Effector memory CD4-positive, alpha-beta T cell (primary cell): ENCODE measurements around the gene RRH.
"Not testable (repeated sequence)": the region's sequence is repeated elsewhere in the genome, so short reads cannot be mapped to it uniquely, and the experiment has no call there.

Experiments used
- DNase-seq, 3 donors: peaks; one replicate each; pipeline ENCODE4 v3.0.0-alpha.2; 2020
- H3K27ac ChIP-seq: 2 replicates; pipeline ENCODE4 v1.7.0; 2013; ENCODE audit warnings: mild to moderate bottlenecking, low read length, moderate library complexity; ENCODE audit not compliant: insufficient read depth, poor library complexity, severe bottlenecking
- H3K27me3 ChIP-seq: replicated peaks from 2 replicates; pipeline ENCODE4 v1.7.0; 2013; ENCODE audit warnings: mild to moderate bottlenecking, low read length; ENCODE audit not compliant: insufficient read depth, control insufficient read depth, poor library complexity, severe bottlenecking
- H3K36me3 ChIP-seq: 2 replicates; pipeline ENCODE4 v1.7.0; 2013; ENCODE audit warnings: mild to moderate bottlenecking, low read length, moderate library complexity; ENCODE audit not compliant: control insufficient read depth, insufficient read depth
- H3K4me1 ChIP-seq: 2 replicates; pipeline ENCODE4 v1.7.0; 2013; ENCODE audit warnings: low read length, mild to moderate bottlenecking; ENCODE audit not compliant: control insufficient read depth, insufficient read depth, poor library complexity, severe bottlenecking
- H3K4me3 ChIP-seq: 2 replicates; pipeline ENCODE4 v1.7.0; 2013; ENCODE audit warnings: low read length, low read depth, mild to moderate bottlenecking; ENCODE audit not compliant: insufficient read depth, poor library complexity, severe bottlenecking
- H3K9me3 ChIP-seq: 2 replicates; pipeline ENCODE4 v1.7.0; 2013; ENCODE audit warnings: mild to moderate bottlenecking, low read length, moderate library complexity; ENCODE audit not compliant: control insufficient read depth

Gene RRH

DNA sequence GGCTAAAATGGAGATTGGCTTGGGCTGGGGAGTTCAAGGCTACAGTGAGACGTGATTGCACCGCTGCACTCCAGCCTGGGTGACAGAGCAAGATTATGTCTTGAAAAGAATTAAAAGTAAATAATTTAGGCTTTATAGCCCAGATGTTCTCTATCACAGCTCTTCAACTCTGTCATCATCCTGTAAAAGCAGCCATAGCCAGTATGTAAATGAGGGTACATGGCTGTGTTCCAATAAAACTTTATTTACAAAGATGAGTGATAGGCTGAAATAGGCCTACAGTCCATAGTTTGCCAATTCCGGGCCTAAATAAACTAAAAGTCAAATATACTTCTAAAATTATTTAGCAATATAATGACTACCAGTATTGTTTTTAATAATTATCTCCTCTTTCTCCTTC, 9.2 kb downstream of the RRH start:
- no peaks in the 10 kb centered on the region for H3K27me3 ChIP-seq

DNA sequence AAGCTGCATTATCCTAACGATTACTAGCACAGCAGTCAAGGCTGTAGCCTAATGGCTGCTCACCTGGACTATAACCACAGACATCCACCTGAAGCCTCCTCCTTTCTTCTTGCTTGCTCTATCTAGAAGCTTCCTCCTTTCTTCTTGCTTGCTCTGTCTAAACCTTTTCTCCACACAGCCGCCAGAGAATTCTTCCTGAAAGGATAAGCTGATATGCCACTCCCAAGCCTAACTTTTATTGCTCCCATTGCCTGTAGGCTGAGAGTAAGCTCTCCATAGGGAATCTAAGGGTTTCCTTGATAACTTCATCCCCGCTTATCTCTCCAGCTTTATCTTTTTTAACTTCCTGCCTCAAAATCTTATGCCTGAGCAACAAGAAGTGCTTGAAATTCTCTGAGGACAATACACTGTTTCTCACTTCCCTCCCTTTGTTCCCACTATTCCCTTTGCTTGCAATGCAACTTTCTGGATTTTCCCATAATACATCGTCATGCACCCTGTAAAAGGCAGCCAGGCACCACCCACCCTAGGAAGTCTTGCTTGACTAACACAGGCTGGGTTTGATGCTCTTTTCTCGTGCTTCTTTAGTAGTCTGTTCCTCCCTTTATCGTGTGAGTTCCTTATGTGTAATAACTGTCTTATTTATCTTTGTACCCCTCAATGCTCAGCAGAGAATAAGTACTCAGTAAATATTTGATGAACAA, 18.8 kb downstream of the RRH start:
- Histone ChIP-seq H3K4me1 (no peaks in the 10 kb centered on the region), H3K27ac (no peak overlapping the region)

More for the DNA sequence above, 9.2 kb downstream of the RRH start:
- DNase-seq = no peak
- no peak overlapping the region for H3K27ac ChIP-seq
- no peaks in the 10 kb centered on the region for H3K9me3 ChIP-seq
- H3K4me3 ChIP-seq = no peak overlapping the region
- H3K36me3 ChIP-seq = no peaks in the 10 kb centered on the region
- no peaks in the 10 kb centered on the region for H3K4me1 ChIP-seq

DNA sequence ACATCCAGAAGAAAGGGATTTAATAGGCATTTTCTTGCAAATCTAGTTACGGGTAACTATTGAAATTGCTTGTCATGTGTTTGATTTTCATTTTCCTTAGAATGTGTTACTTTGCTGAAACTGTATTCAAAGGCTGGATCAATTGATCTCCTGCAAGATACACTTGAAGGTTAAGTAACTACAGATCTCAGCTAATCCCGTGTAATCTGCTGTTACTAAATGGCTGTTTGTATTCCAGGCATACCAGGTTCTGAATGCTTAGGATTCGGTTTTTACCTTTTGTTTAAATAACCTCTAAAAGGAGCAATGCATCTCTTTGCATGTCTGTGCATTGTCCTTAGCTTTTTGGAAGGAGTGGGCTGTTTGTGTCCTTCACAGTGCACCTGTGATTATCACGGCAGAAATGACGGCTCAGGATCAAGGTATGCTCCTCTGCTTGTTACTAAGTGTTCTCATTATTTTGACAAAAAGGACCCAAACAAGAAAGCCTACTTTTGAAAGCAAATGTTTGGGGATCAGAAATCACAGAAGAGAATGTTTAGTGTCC, 20.2 kb downstream of the RRH start, which contains the start of gene LRIT3:
Gene LRIT3, plus strand, starts transcription at position 212 of the 547 bp plus-strand sequence. Its CDS starts 95 bp downstream, at position 307.
- Histone ChIP-seq H3K27me3 (no peaks in the 10 kb centered on the region), H3K9me3 (no peaks in the 10 kb centered on the region), H3K36me3 (no peaks in the 10 kb centered on the region), H3K27ac (no peak within 1 kb of the TSS), H3K4me3 (no peak within 1 kb of the TSS), H3K4me1 (no peaks in the 10 kb centered on the region)
- no peak for DNase-seq

More for the DNA sequence above, 18.8 kb downstream of the RRH start:
- no peak for DNase-seq
- Histone ChIP-seq H3K9me3 (no peaks in the 10 kb centered on the region), H3K4me3 (no peak overlapping the region), H3K36me3 (no peaks in the 10 kb centered on the region), H3K27me3 (no peaks in the 10 kb centered on the region)

DNA sequence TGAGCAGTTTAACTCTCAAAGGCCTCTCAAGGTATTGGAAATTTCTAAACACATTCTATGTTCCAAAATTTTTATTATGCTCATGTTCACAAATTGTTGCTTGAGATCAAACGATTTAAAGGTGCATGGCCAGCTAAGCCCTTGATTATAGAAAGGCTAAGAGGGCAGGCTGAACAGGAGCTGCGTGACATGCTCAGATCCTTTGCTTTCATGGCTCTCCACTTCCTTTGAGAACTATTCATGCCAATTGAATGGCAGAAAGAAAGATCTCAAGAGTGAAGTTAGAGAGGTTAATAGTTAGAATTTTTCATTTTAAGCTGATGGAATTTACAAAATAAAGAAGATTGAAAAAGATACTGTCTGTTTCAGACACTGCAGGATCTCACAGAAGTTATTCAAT, 20.7 kb downstream of the RRH start:
- no peaks in the 10 kb centered on the region for H3K4me1 ChIP-seq
- no peak for DNase-seq
- H3K27me3 ChIP-seq = no peaks in the 10 kb centered on the region
- H3K4me3 ChIP-seq = no peak overlapping the region
- no peaks in the 10 kb centered on the region for H3K36me3 ChIP-seq
- no peak overlapping the region for H3K27ac ChIP-seq
- H3K9me3 ChIP-seq = no peaks in the 10 kb centered on the region

DNA sequence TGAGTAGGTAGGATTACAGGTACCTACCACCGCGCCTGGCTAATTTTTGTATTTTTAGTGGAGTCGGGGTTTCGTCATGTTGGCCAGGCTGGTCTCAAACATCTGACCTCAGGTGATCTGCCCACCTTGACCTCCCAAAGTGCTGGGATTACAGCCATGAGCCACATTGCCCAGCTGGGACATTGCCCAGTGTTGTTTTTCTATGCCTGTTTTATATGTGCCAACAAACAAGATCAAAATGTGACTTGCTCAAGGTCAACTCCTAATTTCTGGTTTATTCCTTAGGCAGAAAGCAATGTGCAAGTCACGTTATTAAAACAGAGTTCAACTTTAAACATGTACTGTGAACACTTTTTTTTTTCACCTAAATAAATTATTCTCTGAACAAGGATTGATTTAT, 22.8 kb downstream of the RRH start:
- H3K9me3 ChIP-seq = no peaks in the 10 kb centered on the region
- no peak overlapping the region for H3K4me3 ChIP-seq
- H3K27me3 ChIP-seq = no peaks in the 10 kb centered on the region
- H3K27ac ChIP-seq = no peak overlapping the region
- H3K36me3 ChIP-seq = no peaks in the 10 kb centered on the region
- DNase-seq = no peak
- H3K4me1 ChIP-seq = no peaks in the 10 kb centered on the region

DNA sequence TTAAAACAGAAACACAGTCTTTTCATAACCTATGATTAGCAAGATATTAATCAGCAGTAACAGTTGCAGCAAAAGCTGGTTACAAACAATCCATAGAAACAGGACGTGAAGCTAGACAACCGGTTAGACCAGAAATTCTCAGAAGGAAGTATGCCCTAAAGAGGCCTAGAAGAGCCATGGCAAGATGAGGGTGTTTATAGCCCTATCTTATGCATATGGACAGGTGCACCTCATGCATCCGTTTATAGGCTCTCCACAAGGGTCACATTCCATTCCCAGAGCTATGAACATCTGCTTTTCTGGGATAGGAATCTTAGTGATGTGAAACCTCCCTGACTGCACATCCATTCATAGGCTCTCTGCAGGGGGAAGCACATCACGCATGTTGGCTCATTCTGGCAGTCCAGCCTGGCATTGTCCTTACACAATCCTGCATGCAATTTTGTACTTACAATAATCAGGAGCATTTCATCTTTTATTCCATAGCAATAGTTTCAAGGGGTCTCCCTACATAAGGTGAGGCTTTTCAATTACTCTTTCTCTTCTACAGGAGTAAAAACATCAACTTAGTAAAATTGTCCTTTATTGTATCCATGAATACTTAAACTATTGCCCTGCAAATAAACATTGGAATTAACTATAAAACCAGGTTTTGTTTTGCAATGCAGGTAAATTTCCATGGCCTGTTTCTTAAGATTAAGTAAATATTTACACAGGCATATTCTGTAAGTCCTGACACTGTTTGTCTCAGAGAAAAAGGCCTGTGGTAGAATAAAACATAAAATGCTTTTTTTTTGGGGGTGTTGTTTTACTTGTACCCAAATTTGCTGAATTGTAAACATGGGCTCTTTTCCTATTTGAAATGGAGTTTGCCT, 31.9 kb downstream of the RRH start:
- H3K4me1 ChIP-seq = not testable (repeated sequence)

DNA sequence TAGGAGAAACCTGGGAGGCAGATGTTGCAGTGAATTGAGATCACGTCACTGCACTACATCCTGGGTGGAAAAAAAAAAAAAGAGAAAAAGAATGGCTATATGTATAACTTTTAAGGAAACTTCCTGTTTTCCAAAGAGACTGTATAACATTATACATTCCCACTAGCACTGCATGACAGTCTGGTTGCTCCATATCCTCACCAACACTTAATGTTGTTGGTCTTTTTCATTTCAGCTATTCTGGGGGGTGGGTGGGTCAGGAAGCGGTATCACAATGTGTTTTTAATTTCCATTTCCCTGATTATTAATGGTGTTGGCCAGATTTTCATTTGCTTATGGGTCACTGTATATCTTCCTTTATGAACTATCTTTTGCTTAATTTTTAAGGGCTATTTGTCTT, 33.5 kb downstream of the RRH start:
- Histone ChIP-seq H3K4me1 (no peaks in the 10 kb centered on the region), H3K9me3 (no peaks in the 10 kb centered on the region), H3K27me3 (no peaks in the 10 kb centered on the region), H3K36me3 (no peaks in the 10 kb centered on the region), H3K4me3 (no peak overlapping the region), H3K27ac (no peak overlapping the region)
- DNase-seq = no peak

More for the DNA sequence above, 31.9 kb downstream of the RRH start:
- DNase-seq, H3K36me3 ChIP-seq, H3K9me3 ChIP-seq, H3K27ac ChIP-seq, H3K4me3 ChIP-seq, H3K27me3 ChIP-seq: not testable (repeated sequence)

DNA sequence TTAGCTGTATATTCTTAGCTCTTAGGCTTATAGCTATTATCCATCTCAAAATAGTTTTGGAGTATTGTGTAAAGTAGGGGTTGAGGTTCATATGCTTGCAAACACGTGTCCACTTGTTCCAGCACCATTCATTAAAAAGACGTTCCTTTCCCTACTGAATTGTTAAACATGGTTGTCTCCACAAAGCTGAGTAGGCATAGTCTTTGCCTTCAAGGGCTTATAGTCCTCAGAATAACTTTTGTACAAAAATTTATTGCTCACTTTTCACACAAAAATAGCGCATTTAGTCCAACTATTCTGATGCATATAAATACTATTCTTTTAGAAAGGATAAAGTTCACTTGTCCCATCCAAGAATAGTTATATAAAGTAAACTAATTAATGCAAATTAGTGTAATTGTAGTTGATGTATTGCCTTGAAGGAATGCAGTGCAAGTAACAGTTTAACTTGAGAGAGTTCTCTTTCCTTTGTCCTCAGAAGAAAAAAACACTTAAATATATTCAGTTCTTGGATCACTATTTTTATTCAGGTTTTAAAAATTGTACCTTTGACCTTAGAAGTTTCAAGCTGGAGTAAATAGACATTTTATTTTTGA, 34.2 kb downstream of the RRH start:
- Histone ChIP-seq H3K27ac (no peak overlapping the region), H3K36me3 (no peaks in the 10 kb centered on the region), H3K4me1 (no peaks in the 10 kb centered on the region), H3K27me3 (no peaks in the 10 kb centered on the region), H3K4me3 (no peak overlapping the region), H3K9me3 (no peaks in the 10 kb centered on the region)
- no peak for DNase-seq

DNA sequence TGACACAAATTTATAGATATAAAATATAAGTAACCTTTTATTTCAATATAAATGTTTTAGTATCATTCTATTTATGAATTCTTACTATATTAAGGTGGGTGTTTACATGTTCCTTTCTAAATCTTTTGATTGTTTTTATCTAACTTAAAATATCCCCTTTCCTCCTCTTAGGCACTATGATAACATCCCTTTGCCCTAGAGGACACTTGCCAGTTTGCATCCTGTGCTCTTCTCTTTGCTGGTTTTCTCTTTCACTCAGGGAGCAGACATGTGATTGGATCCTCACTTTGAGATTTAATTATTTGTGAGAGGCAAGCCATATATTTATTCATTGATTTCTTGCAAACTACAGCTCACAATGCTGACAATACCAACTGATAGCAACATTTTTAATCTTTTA, 36.4 kb downstream of the RRH start:
- no peaks in the 10 kb centered on the region for H3K9me3 ChIP-seq
- DNase-seq = no peak
- no peaks in the 10 kb centered on the region for H3K27me3 ChIP-seq
- no peak overlapping the region for H3K4me3 ChIP-seq
- no peak overlapping the region for H3K27ac ChIP-seq
- H3K36me3 ChIP-seq = no peaks in the 10 kb centered on the region
- H3K4me1 ChIP-seq = no peaks in the 10 kb centered on the region
